ENCODE measurements around the gene BLMH.

- TF ChIP-seq CTCF (IDR thresholded peaks at IDR 0.05), result no peak
- no peak for TF ChIP-seq RXRA (IDR thresholded peaks at IDR 0.05; ENCODE audit: borderline replicate concordance, low read depth)
- no peak for TF ChIP-seq SMC3 (IDR thresholded peaks at IDR 0.05; ENCODE audit: low read depth, low read length)
- no peak for TF ChIP-seq ELF1 (IDR thresholded peaks at IDR 0.05)
- no peak for TF ChIP-seq YY1 (IDR thresholded peaks at IDR 0.05; ENCODE audit: low read depth)
- TF ChIP-seq, protein P1, sequence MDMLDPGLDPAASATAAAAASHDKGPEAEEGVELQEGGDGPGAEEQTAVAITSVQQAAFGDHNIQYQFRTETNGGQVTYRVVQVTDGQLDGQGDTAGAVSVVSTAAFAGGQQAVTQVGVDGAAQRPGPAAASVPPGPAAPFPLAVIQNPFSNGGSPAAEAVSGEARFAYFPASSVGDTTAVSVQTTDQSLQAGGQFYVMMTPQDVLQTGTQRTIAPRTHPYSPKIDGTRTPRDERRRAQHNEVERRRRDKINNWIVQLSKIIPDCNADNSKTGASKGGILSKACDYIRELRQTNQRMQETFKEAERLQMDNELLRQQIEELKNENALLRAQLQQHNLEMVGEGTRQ (IDR thresholded peaks at IDR 0.05; ENCODE audit: borderline replicate concordance, low read depth, low read length), result no peak
- no peak for TF ChIP-seq TAF1 (IDR thresholded peaks at IDR 0.05; ENCODE audit: borderline replicate concordance, low read depth, low read length)
- no peak for TF ChIP-seq CHD2 (IDR thresholded peaks at IDR 0.05; ENCODE audit: low read length, partially characterized antibody)
- no peak for TF ChIP-seq EZH2phosphoT487 (IDR thresholded peaks at IDR 0.05; ENCODE audit: borderline replicate concordance, low read depth)
- TF ChIP-seq EP300 (IDR thresholded peaks at IDR 0.05; ENCODE audit: borderline replicate concordance in 1 of 2, low read depth in 1 of 2, low read length in 1 of 2), result no peak
- no peak for TF ChIP-seq MXI1 (IDR thresholded peaks at IDR 0.05; ENCODE audit: low read depth, low read length)
- TF ChIP-seq, protein P2, sequence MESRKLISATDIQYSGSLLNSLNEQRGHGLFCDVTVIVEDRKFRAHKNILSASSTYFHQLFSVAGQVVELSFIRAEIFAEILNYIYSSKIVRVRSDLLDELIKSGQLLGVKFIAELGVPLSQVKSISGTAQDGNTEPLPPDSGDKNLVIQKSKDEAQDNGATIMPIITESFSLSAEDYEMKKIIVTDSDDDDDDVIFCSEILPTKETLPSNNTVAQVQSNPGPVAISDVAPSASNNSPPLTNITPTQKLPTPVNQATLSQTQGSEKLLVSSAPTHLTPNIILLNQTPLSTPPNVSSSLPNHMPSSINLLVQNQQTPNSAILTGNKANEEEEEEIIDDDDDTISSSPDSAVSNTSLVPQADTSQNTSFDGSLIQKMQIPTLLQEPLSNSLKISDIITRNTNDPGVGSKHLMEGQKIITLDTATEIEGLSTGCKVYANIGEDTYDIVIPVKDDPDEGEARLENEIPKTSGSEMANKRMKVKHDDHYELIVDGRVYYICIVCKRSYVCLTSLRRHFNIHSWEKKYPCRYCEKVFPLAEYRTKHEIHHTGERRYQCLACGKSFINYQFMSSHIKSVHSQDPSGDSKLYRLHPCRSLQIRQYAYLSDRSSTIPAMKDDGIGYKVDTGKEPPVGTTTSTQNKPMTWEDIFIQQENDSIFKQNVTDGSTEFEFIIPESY (IDR thresholded peaks at IDR 0.05; ENCODE audit: borderline replicate concordance, low read depth), result no peak
- no peak for TF ChIP-seq PBX3 (IDR thresholded peaks at IDR 0.05)
- TF ChIP-seq RFX5 (IDR thresholded peaks at IDR 0.05; ENCODE audit: low read length), result no peak
These were observed 4.8 kb upstream of the BLMH start for GRCh38 chr17:30296499-30297080.
